Common myeloid progenitor, CD34-positive (primary cell): ENCODE measurements around the gene KIRREL3.

Experiments
- CTCF ChIA-PET: fragments of 350-600 bp; sonication (Branson Sonifier 250); formaldehyde crosslinking; loops from one replicate; lab custom pipeline; 2021; ENCODE audit warnings: antibody characterized with exemption; lab: Charles Lee
- POLR2A ChIA-PET: fragments of 350-600 bp; sonication (Branson Sonifier 250); formaldehyde crosslinking; loops from one replicate; lab custom pipeline; 2021; ENCODE audit warnings: antibody characterized with exemption; lab: Charles Lee
- DNase-seq, 3 donors: peaks; one replicate each; pipeline versions ENCODE4 v3.0.0 to v3.0.0-alpha.2; 2013
- H3K27ac ChIP-seq, 2 experiments: 1 replicate in 1 of 2; 2 replicates in 1 of 2; pipeline ENCODE4 v1.7.0; 2013; ENCODE audit warnings: inconsistent platforms in 2 of 2, low read length in 2 of 2, mild to moderate bottlenecking in 2 of 2, low read depth in 1 of 2, moderate library complexity in 1 of 2; ENCODE audit not compliant: severe bottlenecking in 2 of 2, insufficient read depth in 1 of 2, poor library complexity in 1 of 2
- H3K27me3 ChIP-seq, 5 experiments: replicated peaks in 2 of 5; 1 replicate in 3 of 5; 2 replicates in 2 of 5; pipeline versions ENCODE4 v1.6.1 to v1.7.0; 2013; ENCODE audit warnings: low read length in 4 of 5, mild to moderate bottlenecking in 2 of 5, moderate library complexity in 2 of 5, inconsistent platforms in 1 of 5; ENCODE audit not compliant: insufficient read depth in 5 of 5, control insufficient read depth in 4 of 5
- H3K36me3 ChIP-seq, 4 experiments: 1 replicate in 2 of 4; 2 replicates in 2 of 4; pipeline versions ENCODE4 v1.6.1 to v1.7.0; 2013; ENCODE audit warnings: low read length in 3 of 4, control low read depth in 1 of 4, mild to moderate bottlenecking in 1 of 4; ENCODE audit not compliant: control insufficient read depth in 4 of 4, insufficient read depth in 4 of 4
- H3K4me1 ChIP-seq, 4 experiments: 1 replicate in 3 of 4; 2 replicates in 1 of 4; pipeline versions ENCODE4 v1.6.1 to v1.7.1; 2013; ENCODE audit warnings: low read length in 3 of 4, mild to moderate bottlenecking in 3 of 4, control low read depth in 1 of 4, inconsistent platforms in 1 of 4, moderate library complexity in 1 of 4; ENCODE audit not compliant: control insufficient read depth in 4 of 4, insufficient read depth in 4 of 4; ENCODE audit errors: control extremely low read depth in 1 of 4
- H3K4me3 ChIP-seq, 7 experiments: 1 replicate in 4 of 7; 2 replicates in 3 of 7; pipeline versions ENCODE4 v1.5.1 to v1.7.0; 2013; ENCODE audit warnings: mild to moderate bottlenecking in 7 of 7, low read length in 6 of 7, moderate library complexity in 6 of 7, inconsistent platforms in 2 of 7, low read depth in 2 of 7, control low read depth in 1 of 7; ENCODE audit not compliant: insufficient read depth in 4 of 7, control insufficient read depth in 1 of 7; ENCODE audit errors: extremely low read depth in 1 of 7
- H3K9me3 ChIP-seq, 5 experiments: 1 replicate in 4 of 5; 2 replicates in 1 of 5; pipeline versions ENCODE4 v1.6.1 to v1.7.1; 2013; ENCODE audit warnings: low read length in 4 of 5, mild to moderate bottlenecking in 2 of 5, inconsistent platforms in 1 of 5, low read depth in 1 of 5, moderate library complexity in 1 of 5; ENCODE audit not compliant: control insufficient read depth in 4 of 5, insufficient read depth in 2 of 5; ENCODE audit errors: control extremely low read depth in 1 of 5
- WGBS: methylation state at CpG from one replicate; pipeline ENCODE4 v1.1.5; 2013; ENCODE audit not compliant: insufficient coverage; 5-methylcytosine and 5-hydroxymethylcytosine counted together

Gene KIRREL3

GRCh38 chr11:126791991-126792390 is 208.6 kb downstream of the KIRREL3 start:
- H3K4me3 ChIP-seq, result no peak overlapping the region
- ChIA-PET CTCF (no interaction called here), POLR2A (no interaction called here)
- no peaks in the 10 kb centered on the region for H3K9me3 ChIP-seq
- DNase-seq, result no peak
- no peaks in the 10 kb centered on the region for H3K4me1 ChIP-seq
- WGBS, result 93% methylated on average over 3 of the region's 7 CpGs
- no peak overlapping the region for H3K27ac ChIP-seq
- H3K36me3 ChIP-seq, result no peaks in the 10 kb centered on the region
- peaks cover 0 to 18% (median 6%) of the 10 kb centered on the region in 5 experiments for H3K27me3 ChIP-seq

GRCh38 chr11:126791446-126791845 is 209.1 kb downstream of the KIRREL3 start:
- Histone ChIP-seq H3K4me3 (no peak overlapping the region), H3K9me3 (no peaks in the 10 kb centered on the region), H3K4me1 (no peaks in the 10 kb centered on the region), H3K27me3 (peaks cover 0 to 20% (median 6%) of the 10 kb centered on the region in 5 experiments), H3K27ac (no peak overlapping the region), H3K36me3 (no peaks in the 10 kb centered on the region)
- 87% methylated on average over 3 of the region's 3 CpGs for WGBS
- ChIA-PET CTCF (no interaction called here), POLR2A (no interaction called here)
- no peak for DNase-seq

GRCh38 chr11:126790550-126791081 is 210.0 kb downstream of the KIRREL3 start:
- Histone ChIP-seq H3K27me3 (peaks cover 0 to 17% (median 6%) of the 10 kb centered on the region in 5 experiments), H3K27ac (no peak overlapping the region), H3K4me3 (no peak overlapping the region), H3K36me3 (no peaks in the 10 kb centered on the region), H3K4me1 (no peaks in the 10 kb centered on the region), H3K9me3 (no peaks in the 10 kb centered on the region)
- POLR2A ChIA-PET, result no interaction called here
- no peak for DNase-seq
- 89% methylated on average over 6 of the region's 10 CpGs for WGBS
- CTCF ChIA-PET, result no interaction called here

- Histone ChIP-seq H3K9me3 (no peaks in the 10 kb centered on the region), H3K4me3 (no peak overlapping the region), H3K36me3 (no peaks in the 10 kb centered on the region), H3K27me3 (peaks cover 0 to 29% (median 4%) of the 10 kb centered on the region in 5 experiments), H3K4me1 (no peaks in the 10 kb centered on the region), H3K27ac (no peak overlapping the region)
- 71% methylated on average over 2 of the region's 2 CpGs for WGBS
- ChIA-PET CTCF (interaction anchor here (1.2 kb wide), 1 partner anchor 66 kb away, joined by 3 read pairs; no protein-coding TSS in a partner anchor), POLR2A (no interaction called here)
- DNase-seq, result peak in 2 of 3 donors; percentile 3 to 31
Observed at GRCh38 chr11:126782810-126783209, 217.8 kb downstream of the KIRREL3 start.

- Histone ChIP-seq H3K27me3 (peaks cover 0 to 37% (median 4%) of the 10 kb centered on the region in 5 experiments), H3K36me3 (no peaks in the 10 kb centered on the region), H3K4me3 (no peak overlapping the region), H3K4me1 (no peaks in the 10 kb centered on the region), H3K9me3 (no peaks in the 10 kb centered on the region), H3K27ac (no peak overlapping the region)
- 86% methylated on average over 2 of the region's 5 CpGs for WGBS
- POLR2A ChIA-PET, result no interaction called here
- CTCF ChIA-PET, result interaction anchor here (1.2 kb wide), 1 partner anchor 65 kb away, joined by 3 read pairs; no protein-coding TSS in a partner anchor
- DNase-seq, result no peak
Observed at GRCh38 chr11:126781942-126782341, 218.6 kb downstream of the KIRREL3 start.

GRCh38 chr11:126776119-126776518 is 224.5 kb downstream of the KIRREL3 start:
- Histone ChIP-seq H3K4me3 (no peak overlapping the region), H3K4me1 (no peaks in the 10 kb centered on the region), H3K36me3 (no peaks in the 10 kb centered on the region), H3K27ac (no peak overlapping the region), H3K9me3 (no peaks in the 10 kb centered on the region), H3K27me3 (peaks cover 0 to 26% (median 4%) of the 10 kb centered on the region in 5 experiments)
- CTCF ChIA-PET, result no interaction called here
- 100% methylated on average over 1 of the region's 3 CpGs for WGBS
- POLR2A ChIA-PET, result no interaction called here
- no peak for DNase-seq

GRCh38 chr11:126772267-126772666 is 228.3 kb downstream of the KIRREL3 start:
- Histone ChIP-seq H3K36me3 (no peaks in the 10 kb centered on the region), H3K27ac (no peak overlapping the region), H3K4me3 (no peak overlapping the region), H3K27me3 (peaks cover 0 to 10% (median 0%) of the 10 kb centered on the region in 5 experiments), H3K4me1 (no peaks in the 10 kb centered on the region), H3K9me3 (no peaks in the 10 kb centered on the region)
- ChIA-PET POLR2A (no interaction called here), CTCF (no interaction called here)
- 76% methylated on average over 6 of the region's 8 CpGs for WGBS
- no peak for DNase-seq
